Measurements from ENCODE around the gene MZT2A.
"Not testable (repeated sequence)": the region's sequence is repeated elsewhere in the genome, so short reads cannot be mapped to it uniquely, and the experiment has no call there.

DNA sequence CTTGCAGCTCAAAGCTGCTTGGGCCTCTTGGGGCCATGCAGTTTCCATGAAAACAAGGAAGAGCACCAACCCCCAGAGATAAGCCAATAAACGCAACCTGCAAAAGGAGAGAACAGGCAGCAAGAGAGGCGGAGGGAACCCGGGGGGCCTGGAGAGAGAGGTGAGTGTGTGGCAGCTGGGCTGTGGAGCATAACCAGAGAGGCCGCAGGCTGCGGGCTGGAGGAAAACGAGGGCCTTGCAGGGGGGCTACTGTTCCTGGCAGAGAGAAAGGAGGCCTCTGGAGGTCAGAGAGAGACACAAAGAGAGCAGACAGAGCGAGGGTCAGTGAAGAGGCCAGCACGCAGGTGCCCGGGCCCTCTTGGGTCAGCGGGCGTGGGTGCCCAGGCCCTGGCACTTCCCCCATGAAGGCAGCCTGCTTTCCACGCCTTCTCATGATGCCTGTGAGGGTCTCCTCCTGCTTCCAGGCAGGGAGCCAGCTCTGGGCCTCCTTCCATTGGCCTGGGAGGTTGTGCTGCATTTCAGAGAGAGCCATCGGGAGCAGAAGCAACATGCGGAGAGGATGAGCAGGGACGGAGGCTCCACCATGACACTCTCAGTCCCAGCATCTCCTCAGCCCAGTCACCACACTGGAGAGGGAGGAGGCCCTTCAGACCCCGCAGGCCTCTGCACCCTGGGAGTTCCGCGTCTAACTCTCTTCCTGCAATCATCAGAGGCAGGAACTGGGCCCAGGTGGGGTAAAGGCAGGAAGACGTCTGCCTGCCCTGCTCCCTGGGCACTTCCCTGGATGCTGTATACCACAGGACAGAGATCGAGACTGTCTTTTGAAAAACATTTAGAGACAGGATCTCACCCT lies 1.4 kb downstream of the MZT2A start:
- TF ChIP-seq POLR2A (IDR thresholded peaks at IDR 0.05; ENCODE audit: low read length); GATA1 (IDR thresholded peaks at IDR 0.05; ENCODE audit: low read depth, low read length): not testable (repeated sequence)
